Measurements from ENCODE around the gene POTEH.
"Not testable (repeated sequence)": the region's sequence is repeated elsewhere in the genome, so short reads cannot be mapped to it uniquely, and the experiment has no call there.

The POTEH gene

GRCh38 chr22:15689749-15690125 lies at the start of gene POTEH:
Gene POTEH, plus strand, starts transcription at chr22:15690026. Its CDS starts 52 bp downstream, at chr22:15690078.
- in situ Hi-C loops (cut with MboI; ENCODE audit: low pct_unique_long_range_greater_than_20kb, low sequenced_read_pairs, unreplicated experiment); DNase-seq (ENCODE audit: low spot score): not testable (repeated sequence)

- DNase-seq (ENCODE audit: low spot score); in situ Hi-C loops (cut with MboI; ENCODE audit: low pct_unique_long_range_greater_than_20kb, low sequenced_read_pairs, unreplicated experiment): not testable (repeated sequence)
Observed at GRCh38 chr22:15642288-15642861, 47.5 kb upstream of the POTEH start.

- in situ Hi-C loops (cut with MboI; ENCODE audit: low pct_unique_long_range_greater_than_20kb, low sequenced_read_pairs, unreplicated experiment); DNase-seq (ENCODE audit: low spot score): not testable (repeated sequence)
Observed at GRCh38 chr22:15651954-15652353, 37.9 kb upstream of the POTEH start.

GRCh38 chr22:15652738-15653137 lies 37.1 kb upstream of the POTEH start:
- DNase-seq (ENCODE audit: low spot score); in situ Hi-C loops (cut with MboI; ENCODE audit: low pct_unique_long_range_greater_than_20kb, low sequenced_read_pairs, unreplicated experiment): not testable (repeated sequence)

- DNase-seq (ENCODE audit: low spot score); in situ Hi-C loops (cut with MboI; ENCODE audit: low pct_unique_long_range_greater_than_20kb, low sequenced_read_pairs, unreplicated experiment): not testable (repeated sequence)
Observed at GRCh38 chr22:15653241-15653640, 36.6 kb upstream of the POTEH start.

GRCh38 chr22:15661102-15661501 lies 28.7 kb upstream of the POTEH start:
- DNase-seq (ENCODE audit: low spot score); in situ Hi-C loops (cut with MboI; ENCODE audit: low pct_unique_long_range_greater_than_20kb, low sequenced_read_pairs, unreplicated experiment): not testable (repeated sequence)

- in situ Hi-C loops (cut with MboI; ENCODE audit: low pct_unique_long_range_greater_than_20kb, low sequenced_read_pairs, unreplicated experiment); DNase-seq (ENCODE audit: low spot score): not testable (repeated sequence)
Observed at GRCh38 chr22:15664682-15665081, 25.1 kb upstream of the POTEH start.

- DNase-seq (ENCODE audit: low spot score); in situ Hi-C loops (cut with MboI; ENCODE audit: low pct_unique_long_range_greater_than_20kb, low sequenced_read_pairs, unreplicated experiment): not testable (repeated sequence)
Observed at GRCh38 chr22:15665478-15665877, 24.3 kb upstream of the POTEH start.

- in situ Hi-C loops (cut with MboI; ENCODE audit: low pct_unique_long_range_greater_than_20kb, low sequenced_read_pairs, unreplicated experiment); DNase-seq (ENCODE audit: low spot score): not testable (repeated sequence)
Observed at GRCh38 chr22:15669430-15669829, 20.4 kb upstream of the POTEH start.

- in situ Hi-C loops (cut with MboI; ENCODE audit: low pct_unique_long_range_greater_than_20kb, low sequenced_read_pairs, unreplicated experiment); DNase-seq (ENCODE audit: low spot score): not testable (repeated sequence)
Observed at GRCh38 chr22:15679702-15680101, 10.1 kb upstream of the POTEH start.

GRCh38 chr22:15684115-15684514 lies 5.7 kb upstream of the POTEH start:
- DNase-seq (ENCODE audit: low spot score); in situ Hi-C loops (cut with MboI; ENCODE audit: low pct_unique_long_range_greater_than_20kb, low sequenced_read_pairs, unreplicated experiment): not testable (repeated sequence)

- in situ Hi-C loops (cut with MboI; ENCODE audit: low pct_unique_long_range_greater_than_20kb, low sequenced_read_pairs, unreplicated experiment); DNase-seq (ENCODE audit: low spot score): not testable (repeated sequence)
Observed at GRCh38 chr22:15684695-15685094, 5.1 kb upstream of the POTEH start.

- in situ Hi-C loops (cut with MboI; ENCODE audit: low pct_unique_long_range_greater_than_20kb, low sequenced_read_pairs, unreplicated experiment); DNase-seq (ENCODE audit: low spot score): not testable (repeated sequence)
Observed at GRCh38 chr22:15685641-15686040, 4.2 kb upstream of the POTEH start.

GRCh38 chr22:15687086-15687485 lies 2.7 kb upstream of the POTEH start:
- in situ Hi-C loops (cut with MboI; ENCODE audit: low pct_unique_long_range_greater_than_20kb, low sequenced_read_pairs, unreplicated experiment); DNase-seq (ENCODE audit: low spot score): not testable (repeated sequence)

- DNase-seq (ENCODE audit: low spot score), result peak; percentile 1
- in situ Hi-C loops (cut with MboI; ENCODE audit: low pct_unique_long_range_greater_than_20kb, low sequenced_read_pairs, unreplicated experiment), result not testable (repeated sequence)
Observed at GRCh38 chr22:15687676-15688075, 2.1 kb upstream of the POTEH start.

- DNase-seq (ENCODE audit: low spot score); in situ Hi-C loops (cut with MboI; ENCODE audit: low pct_unique_long_range_greater_than_20kb, low sequenced_read_pairs, unreplicated experiment): not testable (repeated sequence)
Observed at GRCh38 chr22:15688090-15688489, 1.7 kb upstream of the POTEH start.

- in situ Hi-C loops (cut with MboI; ENCODE audit: low pct_unique_long_range_greater_than_20kb, low sequenced_read_pairs, unreplicated experiment); DNase-seq (ENCODE audit: low spot score): not testable (repeated sequence)
Observed at GRCh38 chr22:15689012-15689748, 646 bp upstream of the POTEH start.

- in situ Hi-C loops (cut with MboI; ENCODE audit: low pct_unique_long_range_greater_than_20kb, low sequenced_read_pairs, unreplicated experiment); DNase-seq (ENCODE audit: low spot score): not testable (repeated sequence)
Observed at GRCh38 chr22:15713600-15713999, 23.8 kb downstream of the POTEH start.

GRCh38 chr22:15714125-15714524 lies 24.3 kb downstream of the POTEH start:
- in situ Hi-C loops (cut with MboI; ENCODE audit: low pct_unique_long_range_greater_than_20kb, low sequenced_read_pairs, unreplicated experiment), result not testable (repeated sequence)

More at GRCh38 chr22:15714125-15714524, 24.3 kb downstream of the POTEH start:
- not testable (repeated sequence) for DNase-seq (ENCODE audit: low spot score)
